ENCODE results near the gene CADPS2.
A peak's percentile ranks its signal among the peaks of the same experiment; 100 is the strongest.

The CADPS2 gene

GRCh38 chr7:122304319-122304975, 581.8 kb downstream of the CADPS2 start, which contains the start of gene FEZF1:
FEZF1 (minus strand) TSS chr7:122304750; CDS start chr7:122304437, 313 bp downstream.
- peaks cover 0 to 100% (median 0%) of the 10 kb centered on the region in 3 experiments for H3K27me3 ChIP-seq (ENCODE audit: control insufficient read depth in 3 of 3, insufficient read depth in 3 of 3, low read depth in 1 of 3, low read length in 3 of 3)
- peak within 1 kb of the TSS; percentile 97 for H3K18ac ChIP-seq (ENCODE audit: low read length)
- peaks cover 3% of the 10 kb centered on the region for H3K79me1 ChIP-seq (ENCODE audit: low read depth, low read length)
- H3K4me1 ChIP-seq (ENCODE audit: control insufficient read depth in 2 of 2, insufficient read depth in 1 of 2, low read depth in 1 of 2, low read length in 2 of 2) = peaks cover 3 to 23% of the 10 kb centered on the region in 2 donors
- peak within 1 kb of the TSS; percentile 99 for H2BK5ac ChIP-seq (ENCODE audit: low read length)
- no peak within 1 kb of the TSS for H4K8ac ChIP-seq (ENCODE audit: low read depth, low read length)
- H2BK12ac ChIP-seq (ENCODE audit: low read length) = no peak within 1 kb of the TSS
- peaks cover 0 to 9% of the 10 kb centered on the region in 2 donors for H3K9me3 ChIP-seq (replicated peaks in 1 of 2; ENCODE audit: control insufficient read depth in 2 of 2, insufficient read depth in 1 of 2, low read depth in 1 of 2, low read length in 2 of 2)
- H3K27ac ChIP-seq (replicated peaks; ENCODE audit: low read length) = peak within 1 kb of the TSS; percentile 94
- peak within 1 kb of the TSS; percentile 99 for H3K14ac ChIP-seq (ENCODE audit: low read length)
- H3K4ac ChIP-seq (ENCODE audit: low read length) = peak within 1 kb of the TSS; percentile 70
- peak within 1 kb of the TSS; percentile 76 for H2BK15ac ChIP-seq (ENCODE audit: low read length)
- H2BK120ac ChIP-seq (ENCODE audit: low read depth, low read length) = peak within 1 kb of the TSS; percentile 29
- H3K36me3 ChIP-seq (replicated peaks in 1 of 2; ENCODE audit: control insufficient read depth in 2 of 2, insufficient read depth in 2 of 2, low read length in 2 of 2) = peaks cover 0 to 12% of the 10 kb centered on the region in 2 donors
- H3K9ac ChIP-seq (ENCODE audit: low read depth, low read length, poor library complexity) = peak within 1 kb of the TSS; percentile 100
- DNase-seq (ENCODE audit: low spot score) = peak; percentile 84
- H3K4me3 ChIP-seq (ENCODE audit: low read length in 2 of 2) = peak within 1 kb of the TSS; percentile 8 to 96
- WGBS, 2 donors (ENCODE audit: extremely low coverage in 2 of 2, insufficient read length in 2 of 2, insufficient replicate concordance in 1 of 2) = no CpG with 5 or more reads among the region's 35 CpGs
- H3K4me2 ChIP-seq (ENCODE audit: insufficient read depth, low read length, poor library complexity, severe bottlenecking) = peak within 1 kb of the TSS; percentile 95
- H4K91ac ChIP-seq (ENCODE audit: low read depth, low read length, poor library complexity) = no peak within 1 kb of the TSS
- H3K23ac ChIP-seq (ENCODE audit: low read depth, low read length, poor library complexity) = peak within 1 kb of the TSS; percentile 90
- H2AK5ac ChIP-seq (ENCODE audit: low read depth, low read length) = peak within 1 kb of the TSS; percentile 96
- H2AFZ ChIP-seq (ENCODE audit: low read length) = peak within 1 kb of the TSS; percentile 86

GRCh38 chr7:122303531-122304318, 582.5 kb downstream of the CADPS2 start:
- Histone ChIP-seq H3K4me2 (ENCODE audit: insufficient read depth, low read length, poor library complexity, severe bottlenecking) (peak overlapping the region; percentile 74), H2AFZ (ENCODE audit: low read length) (peak overlapping the region; percentile 86), H3K79me1 (ENCODE audit: low read depth, low read length) (peaks cover 3% of the 10 kb centered on the region), H3K4me1 (ENCODE audit: control insufficient read depth in 2 of 2, insufficient read depth in 1 of 2, low read depth in 1 of 2, low read length in 2 of 2) (peaks cover 4 to 23% of the 10 kb centered on the region in 2 donors), H2AK5ac (ENCODE audit: low read depth, low read length) (peak overlapping the region; percentile 72), H3K27ac (replicated peaks; ENCODE audit: low read length) (peak overlapping the region; percentile 94), H3K9me3 (replicated peaks in 1 of 2; ENCODE audit: control insufficient read depth in 2 of 2, insufficient read depth in 1 of 2, low read depth in 1 of 2, low read length in 2 of 2) (peaks cover 0 to 9% of the 10 kb centered on the region in 2 donors), H3K27me3 (ENCODE audit: control insufficient read depth in 3 of 3, insufficient read depth in 3 of 3, low read depth in 1 of 3, low read length in 3 of 3) (peaks cover 0 to 100% (median 0%) of the 10 kb centered on the region in 3 experiments), H3K4me3 (ENCODE audit: low read length in 2 of 2) (peak overlapping the region in 1 of 2 donors; percentile 96), H4K91ac (ENCODE audit: low read depth, low read length, poor library complexity) (no peak overlapping the region), H3K14ac (ENCODE audit: low read length) (peak overlapping the region; percentile 99), H3K9ac (ENCODE audit: low read depth, low read length, poor library complexity) (peak overlapping the region; percentile 100), H2BK15ac (ENCODE audit: low read length) (peak overlapping the region; percentile 40), H4K8ac (ENCODE audit: low read depth, low read length) (no peak overlapping the region), H3K4ac (ENCODE audit: low read length) (peak overlapping the region; percentile 70), H2BK12ac (ENCODE audit: low read length) (no peak overlapping the region), H2BK5ac (ENCODE audit: low read length) (peak overlapping the region; percentile 88), H3K23ac (ENCODE audit: low read depth, low read length, poor library complexity) (peak overlapping the region; percentile 58), H3K36me3 (replicated peaks in 1 of 2; ENCODE audit: control insufficient read depth in 2 of 2, insufficient read depth in 2 of 2, low read length in 2 of 2) (peaks cover 0 to 12% of the 10 kb centered on the region in 2 donors), H2BK120ac (ENCODE audit: low read depth, low read length) (no peak overlapping the region), H3K18ac (ENCODE audit: low read length) (peak overlapping the region; percentile 68)
- no peak for DNase-seq (ENCODE audit: low spot score)
- WGBS, 2 donors (ENCODE audit: extremely low coverage in 2 of 2, insufficient read length in 2 of 2, insufficient replicate concordance in 1 of 2) = no CpG with 5 or more reads among the region's 48 CpGs

- Histone ChIP-seq H3K4me2 (ENCODE audit: insufficient read depth, low read length, poor library complexity, severe bottlenecking) (peak overlapping the region; percentile 81), H2AFZ (ENCODE audit: low read length) (no peak overlapping the region), H2AK5ac (ENCODE audit: low read depth, low read length) (no peak overlapping the region), H3K4ac (ENCODE audit: low read length) (no peak overlapping the region), H2BK120ac (ENCODE audit: low read depth, low read length) (no peak overlapping the region), H3K27me3 (ENCODE audit: control insufficient read depth in 3 of 3, insufficient read depth in 3 of 3, low read depth in 1 of 3, low read length in 3 of 3) (peaks cover 0 to 100% (median 0%) of the 10 kb centered on the region in 3 experiments), H3K27ac (replicated peaks; ENCODE audit: low read length) (peak overlapping the region; percentile 69), H3K79me1 (ENCODE audit: low read depth, low read length) (peaks cover 3% of the 10 kb centered on the region), H2BK15ac (ENCODE audit: low read length) (no peak overlapping the region), H2BK5ac (ENCODE audit: low read length) (no peak overlapping the region), H4K91ac (ENCODE audit: low read depth, low read length, poor library complexity) (no peak overlapping the region), H3K14ac (ENCODE audit: low read length) (no peak overlapping the region), H3K9me3 (replicated peaks in 1 of 2; ENCODE audit: control insufficient read depth in 2 of 2, insufficient read depth in 1 of 2, low read depth in 1 of 2, low read length in 2 of 2) (peaks cover 0 to 9% of the 10 kb centered on the region in 2 donors), H3K23ac (ENCODE audit: low read depth, low read length, poor library complexity) (no peak overlapping the region), H4K8ac (ENCODE audit: low read depth, low read length) (no peak overlapping the region), H3K4me1 (ENCODE audit: control insufficient read depth in 2 of 2, insufficient read depth in 1 of 2, low read depth in 1 of 2, low read length in 2 of 2) (peaks cover 4 to 23% of the 10 kb centered on the region in 2 donors), H3K4me3 (ENCODE audit: low read length in 2 of 2) (peak overlapping the region in 1 of 2 donors; percentile 96), H3K18ac (ENCODE audit: low read length) (peak overlapping the region; percentile 87), H2BK12ac (ENCODE audit: low read length) (no peak overlapping the region), H3K9ac (ENCODE audit: low read depth, low read length, poor library complexity) (peak overlapping the region; percentile 78), H3K36me3 (replicated peaks in 1 of 2; ENCODE audit: control insufficient read depth in 2 of 2, insufficient read depth in 2 of 2, low read length in 2 of 2) (peaks cover 0 to 12% of the 10 kb centered on the region in 2 donors)
- DNase-seq (ENCODE audit: low spot score) = no peak
- WGBS, 2 donors (ENCODE audit: extremely low coverage in 2 of 2, insufficient read length in 2 of 2, insufficient replicate concordance in 1 of 2) = no CpG with 5 or more reads among the region's 16 CpGs
Measured at GRCh38 chr7:122302761-122303530, 583.3 kb downstream of the CADPS2 start.
